Activated T-helper 9 cell treated with anti-CD3 and anti-CD28 coated beads, Interleukin-2, amount 50 U/mL, for 16 hours (primary cell): Measurements from ENCODE around the gene MYO16.
"Not testable (repeated sequence)": the region's sequence is repeated elsewhere in the genome, so short reads cannot be mapped to it uniquely, and the experiment has no call there.

ENCODE experiments used
- DNase-seq: peaks from one replicate; pipeline ENCODE4 v3.0.0-alpha.2; 2020; ENCODE audit warnings: low read depth

Gene MYO16

GRCh38 chr13:109074436-109074835 is 445.0 kb downstream of the MYO16 start:
- no peak for DNase-seq

- DNase-seq = no peak
These were observed 445.4 kb downstream of the MYO16 start for GRCh38 chr13:109074853-109075252.

DNA sequence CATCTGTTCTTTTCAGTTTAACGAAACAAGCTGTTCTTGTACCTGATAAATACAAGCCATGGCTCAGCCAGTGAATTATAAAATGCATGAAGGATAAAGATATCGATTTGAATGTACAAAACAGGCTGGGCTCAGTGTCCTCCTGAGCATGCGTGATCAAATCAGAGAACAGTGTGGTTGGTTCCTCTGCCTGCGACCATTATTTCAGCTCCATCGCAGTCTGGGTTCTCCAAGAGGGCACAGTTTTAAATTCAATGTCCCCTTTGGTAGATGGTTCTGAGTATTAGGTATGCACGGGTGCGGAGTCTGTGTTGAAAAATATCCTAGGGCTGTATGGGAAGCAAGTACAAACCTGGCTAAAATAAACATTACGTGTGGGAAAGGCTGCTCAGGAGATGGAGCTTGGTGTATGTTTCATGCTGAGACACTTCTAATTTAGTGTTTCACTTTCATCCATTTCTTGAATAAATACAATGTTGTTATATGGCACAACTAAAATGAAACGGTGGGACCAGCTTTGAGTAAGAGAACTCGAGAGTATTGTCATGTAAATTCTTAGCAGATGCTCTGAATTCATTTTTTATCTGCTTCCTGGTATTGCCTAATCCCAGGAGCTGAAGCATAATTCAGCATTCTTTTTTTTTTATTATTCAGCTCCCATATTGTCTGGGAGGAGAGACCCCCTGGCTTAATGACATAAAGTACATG is 458.7 kb downstream of the MYO16 start:
- no peak for DNase-seq

DNA sequence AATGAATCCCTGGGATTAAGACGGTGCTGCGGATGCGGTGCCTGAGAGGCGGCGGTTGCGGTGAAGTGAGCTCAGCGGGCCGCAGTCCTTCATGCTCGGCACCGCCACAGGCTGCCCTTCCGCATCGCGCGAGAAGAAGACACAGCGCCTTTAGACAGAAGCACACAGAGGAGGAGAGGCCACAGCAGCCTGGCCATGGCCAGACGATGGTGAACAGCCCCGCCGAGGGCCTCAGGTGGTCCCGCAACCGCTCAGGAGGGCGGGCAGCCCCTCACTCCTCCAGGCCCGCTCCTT is 459.2 kb downstream of the MYO16 start:
- DNase-seq = no peak

DNA sequence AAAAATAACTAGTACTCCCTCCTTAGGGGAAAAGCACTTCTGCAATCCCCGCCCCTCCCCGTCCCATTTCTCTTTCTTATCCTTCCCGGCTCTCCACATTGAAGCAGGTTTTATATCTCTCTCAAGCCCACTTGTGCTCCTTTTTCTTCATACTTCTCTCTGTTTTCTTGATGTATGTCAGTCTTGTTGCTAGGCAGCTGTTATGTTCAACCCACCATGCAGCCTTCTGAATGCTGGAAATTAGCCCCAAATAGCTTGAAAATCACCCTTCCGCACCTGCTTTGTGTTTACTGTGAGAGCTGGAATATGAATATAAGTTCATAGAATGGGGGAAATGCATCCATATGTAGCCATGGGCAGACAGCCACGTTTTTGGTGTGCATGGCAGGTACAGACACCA is 461.4 kb downstream of the MYO16 start:
- no peak for DNase-seq

GRCh38 chr13:109091249-109091648 is 461.8 kb downstream of the MYO16 start:
- DNase-seq = no peak

DNA sequence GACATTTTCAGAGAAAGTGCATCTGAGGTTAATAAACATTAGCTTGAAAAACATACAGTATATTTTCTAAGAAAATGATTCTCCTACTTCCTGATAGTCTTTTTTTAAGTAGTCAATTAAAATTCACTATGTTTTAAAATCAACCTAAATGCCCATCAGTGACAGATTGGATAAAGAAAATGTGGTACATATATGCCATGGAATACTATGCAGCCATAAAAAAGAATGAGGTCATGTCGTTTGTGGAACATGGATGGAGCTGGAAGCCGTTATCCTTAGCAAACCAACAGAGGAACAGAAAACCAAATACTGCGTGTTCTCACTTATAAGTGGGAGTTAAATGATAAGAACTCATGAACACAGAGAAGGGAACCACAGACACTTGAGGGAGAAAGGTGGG is 462.8 kb downstream of the MYO16 start:
- DNase-seq = not testable (repeated sequence)

DNA sequence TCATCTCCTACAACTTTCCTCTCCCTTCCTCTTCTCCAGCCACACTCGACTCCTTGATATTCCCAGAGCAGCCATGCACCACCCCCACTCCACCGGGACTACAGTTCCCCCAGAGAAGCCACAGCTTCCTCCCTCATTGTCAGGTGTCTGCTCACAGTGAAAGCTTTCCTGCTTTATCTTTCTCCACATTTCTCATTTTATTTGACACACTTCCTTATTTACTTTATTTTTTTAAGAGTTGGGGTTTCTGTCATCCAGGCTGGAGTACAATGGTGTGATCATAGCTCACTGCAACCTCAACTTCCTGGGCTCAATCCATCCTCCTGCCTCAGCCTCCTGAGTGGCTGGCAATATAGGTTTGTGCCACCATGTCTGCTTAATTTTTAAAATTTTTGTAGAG is 464.6 kb downstream of the MYO16 start:
- DNase-seq = no peak

DNA sequence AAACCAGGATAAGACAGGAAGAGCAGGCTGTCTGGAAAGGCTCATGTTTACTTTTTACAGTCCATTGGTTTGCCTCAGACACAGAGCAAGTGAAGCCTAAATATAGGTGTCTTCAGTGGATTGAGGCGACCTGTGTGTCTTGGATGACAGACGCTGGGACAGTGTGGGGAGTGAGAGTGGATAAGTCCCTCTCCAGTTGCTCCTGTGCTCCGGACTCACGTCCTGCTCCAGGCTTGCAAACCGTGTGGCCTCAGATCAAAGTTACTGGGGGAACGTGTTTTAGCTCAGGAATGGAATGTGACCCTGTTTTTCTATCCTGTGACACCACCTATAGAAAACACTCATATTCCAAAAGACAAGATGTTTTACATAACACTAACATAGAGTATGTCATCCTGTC is 465.7 kb downstream of the MYO16 start:
- no peak for DNase-seq

DNA sequence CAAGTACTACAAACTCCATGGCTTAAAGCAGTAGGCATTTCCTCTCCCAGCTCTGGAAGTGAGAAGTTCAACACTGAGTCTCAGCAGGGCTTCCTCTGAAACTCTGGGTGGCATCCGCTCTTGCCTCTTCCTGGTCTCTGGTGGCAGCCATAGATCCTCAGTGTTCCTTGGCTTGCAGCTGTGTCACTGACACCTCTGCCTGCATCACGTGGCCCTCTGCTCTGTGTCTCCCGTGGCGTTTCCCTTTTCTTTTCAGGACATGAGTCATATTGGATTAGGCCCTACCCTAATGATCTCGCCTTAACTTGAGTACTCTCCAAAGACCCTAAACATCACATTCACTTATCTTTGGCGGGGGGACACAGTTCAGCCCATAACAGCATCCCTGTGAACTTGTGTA is 466.7 kb downstream of the MYO16 start:
- no peak for DNase-seq

DNA sequence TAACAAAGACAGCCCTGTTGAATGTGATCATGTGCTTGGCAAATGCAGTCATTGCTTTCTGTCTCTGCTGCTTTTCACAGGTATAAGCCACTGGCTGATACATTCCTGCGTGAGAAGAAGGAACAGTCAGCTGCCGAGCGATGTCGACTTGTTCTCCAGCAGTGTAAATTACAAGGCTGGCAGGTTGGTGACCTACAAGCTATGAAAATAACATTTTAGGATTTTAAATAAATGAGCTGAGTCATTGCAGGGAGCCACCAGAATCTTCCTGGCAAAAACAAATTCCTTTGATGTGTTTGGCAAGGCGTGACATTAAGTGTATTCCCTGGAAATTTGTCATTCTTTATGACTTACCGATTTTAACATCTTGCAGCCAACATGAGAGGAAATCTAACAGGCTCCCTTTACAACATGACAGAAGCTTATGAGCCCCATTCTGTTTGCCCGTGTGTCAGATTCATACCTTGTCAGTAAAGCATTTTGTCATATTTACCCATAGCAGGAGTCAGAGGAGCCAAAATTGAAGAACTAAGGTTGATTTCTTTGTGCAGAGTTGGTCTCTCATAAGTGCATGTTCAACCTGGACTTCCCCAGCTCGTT is 471.4 kb downstream of the MYO16 start:
- DNase-seq = no peak

DNA sequence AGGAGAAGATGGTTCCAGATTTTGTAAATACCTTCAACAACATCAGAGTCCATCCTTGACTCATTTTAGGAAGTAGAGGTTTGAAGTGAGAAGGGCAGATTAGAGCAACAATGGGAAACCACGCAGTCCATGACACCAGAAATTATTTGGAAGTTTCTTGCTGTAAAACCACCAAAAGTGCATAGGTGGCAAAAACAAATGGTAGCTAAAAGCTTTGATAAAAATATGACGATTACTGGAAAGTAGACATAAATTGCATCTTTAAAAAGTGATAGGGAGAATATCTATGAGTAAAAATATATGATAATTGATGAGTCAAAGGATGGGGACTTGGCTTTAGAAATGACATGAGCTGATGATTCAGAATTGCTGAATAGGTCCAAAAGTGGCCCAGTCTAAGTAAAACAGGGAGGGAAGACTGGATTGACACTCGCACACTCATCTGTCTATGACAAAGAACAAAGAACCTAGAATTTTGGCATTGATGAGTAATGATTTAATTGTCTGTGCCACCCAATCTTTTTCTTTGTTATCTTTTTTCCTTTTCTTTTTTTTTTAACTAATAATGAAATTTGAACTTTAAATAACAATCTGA is 472.2 kb downstream of the MYO16 start:
- no peak for DNase-seq

DNA sequence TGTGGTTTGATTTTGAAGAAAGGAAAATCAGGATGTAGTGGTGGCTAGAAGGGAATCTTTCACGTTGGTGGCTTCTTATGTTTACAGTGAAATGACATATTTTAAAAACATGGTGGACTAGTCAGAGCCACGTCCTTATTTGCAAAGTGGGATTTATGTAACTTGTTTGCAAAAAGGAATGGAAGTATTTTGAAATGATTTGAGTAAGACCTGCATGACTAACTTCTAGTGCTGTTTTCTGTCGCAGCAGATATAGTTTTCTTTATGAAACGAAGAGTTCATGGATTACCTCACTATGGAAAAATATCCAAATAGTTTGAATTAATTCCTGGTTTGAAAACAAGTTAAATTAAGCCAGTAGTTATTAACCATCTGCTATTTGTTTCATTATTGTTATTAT is 476.5 kb downstream of the MYO16 start:
- no peak for DNase-seq

DNA sequence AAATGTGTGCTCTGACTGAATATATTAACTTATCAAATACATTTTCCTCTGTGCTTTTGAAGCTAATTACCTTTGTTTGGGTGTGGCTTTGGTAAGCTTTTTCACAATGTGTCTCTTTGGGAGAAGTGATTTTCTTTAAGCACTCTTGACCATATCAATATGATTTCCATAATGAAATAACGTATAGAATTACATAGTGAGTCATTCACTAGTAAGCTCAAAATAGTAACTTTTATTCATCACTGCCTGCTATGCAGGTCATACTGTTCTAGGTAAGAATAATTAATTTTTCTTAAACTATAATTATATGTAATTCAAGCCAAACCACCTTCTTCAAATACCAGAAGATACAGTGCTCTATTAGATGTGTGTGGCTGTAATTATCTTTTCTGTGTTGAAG is 480.7 kb downstream of the MYO16 start:
- DNase-seq = no peak

GRCh38 chr13:109111141-109111540 is 481.7 kb downstream of the MYO16 start:
- DNase-seq = no peak

- DNase-seq = no peak
These were observed 484.0 kb downstream of the MYO16 start for GRCh38 chr13:109113427-109113826.

DNA sequence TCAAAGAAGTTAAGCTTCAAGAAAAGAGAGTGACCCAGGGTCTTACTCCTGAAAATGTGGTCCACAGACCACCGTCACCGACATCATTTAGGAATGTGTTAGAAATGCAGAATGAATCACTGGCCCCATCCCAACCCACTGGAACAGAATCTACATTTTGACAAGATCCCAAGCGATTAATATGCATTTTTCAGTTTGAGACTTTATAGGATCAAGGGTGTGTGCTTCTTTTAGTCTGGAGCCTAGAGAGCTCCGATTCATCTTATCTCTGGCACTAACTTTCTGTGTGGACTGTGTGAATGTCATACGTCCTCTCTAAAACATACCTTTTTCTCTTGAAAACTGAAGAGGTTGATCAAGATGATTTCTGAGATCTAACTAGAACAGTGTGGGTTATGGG is 484.8 kb downstream of the MYO16 start:
- DNase-seq = no peak

DNA sequence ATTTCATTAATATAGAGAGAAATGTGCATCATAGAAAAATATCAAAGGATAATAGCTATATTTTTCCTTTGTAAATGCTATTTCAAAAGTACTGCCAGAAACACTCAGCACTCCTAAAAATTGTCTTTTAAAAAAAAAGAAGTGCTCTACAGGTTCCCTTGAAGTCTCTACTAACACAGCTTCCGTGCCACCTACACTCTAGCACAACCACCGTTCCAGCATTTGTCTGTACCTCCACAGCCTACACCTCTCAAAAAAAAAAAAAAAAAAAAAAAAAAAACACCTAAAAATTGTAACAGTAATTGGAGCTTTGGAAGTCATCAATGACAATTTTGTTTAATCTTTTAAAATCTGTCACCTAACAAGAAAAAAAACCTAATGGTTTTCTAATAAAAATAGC is 485.6 kb downstream of the MYO16 start:
- DNase-seq = no peak

- DNase-seq = no peak
These were observed 489.1 kb downstream of the MYO16 start for GRCh38 chr13:109118521-109118920.

GRCh38 chr13:109119896-109120295 is 490.5 kb downstream of the MYO16 start:
- no peak for DNase-seq

GRCh38 chr13:109121826-109122225 is 492.4 kb downstream of the MYO16 start:
- no peak for DNase-seq

GRCh38 chr13:109123971-109124370 is 494.6 kb downstream of the MYO16 start:
- no peak for DNase-seq

- no peak for DNase-seq
These were observed 496.8 kb downstream of the MYO16 start for GRCh38 chr13:109126178-109126577.
